CD4-positive, alpha-beta T cell treated with Interleukin-21 for 1 hour (primary cell): ENCODE data around the gene CACNA1B.
"Not testable (repeated sequence)": the region's sequence is repeated elsewhere in the genome, so short reads cannot be mapped to it uniquely, and the experiment has no call there.

Source experiments
- DNase-seq: peaks from one replicate; pipeline ENCODE4 v3.0.0-alpha.2; 2020

The CACNA1B gene

GRCh38 chr9:137988701-137989100 is 111.1 kb downstream of the CACNA1B start:
- DNase-seq = no peak

GRCh38 chr9:137989156-137989555 is 111.6 kb downstream of the CACNA1B start:
- no peak for DNase-seq

- no peak for DNase-seq
These were observed 112.6 kb downstream of the CACNA1B start for GRCh38 chr9:137989999-137990715.

- DNase-seq = no peak
These were observed 126.1 kb downstream of the CACNA1B start for GRCh38 chr9:138003485-138004190.

GRCh38 chr9:138006576-138007233 is 129.1 kb downstream of the CACNA1B start:
- no peak for DNase-seq

- no peak for DNase-seq
These were observed 130.0 kb downstream of the CACNA1B start for GRCh38 chr9:138007566-138007917.

- DNase-seq = no peak
These were observed 130.6 kb downstream of the CACNA1B start for GRCh38 chr9:138007918-138008841.

GRCh38 chr9:138009016-138009802 is 131.6 kb downstream of the CACNA1B start:
- DNase-seq = no peak

GRCh38 chr9:138009803-138010690 is 132.5 kb downstream of the CACNA1B start:
- no peak for DNase-seq

GRCh38 chr9:138010861-138011260 is 133.3 kb downstream of the CACNA1B start:
- DNase-seq = no peak

GRCh38 chr9:138011951-138012500 is 134.4 kb downstream of the CACNA1B start:
- DNase-seq = no peak

GRCh38 chr9:138013273-138013672 is 135.7 kb downstream of the CACNA1B start:
- no peak for DNase-seq

GRCh38 chr9:138013836-138014562 is 136.4 kb downstream of the CACNA1B start:
- DNase-seq = no peak

- no peak for DNase-seq
These were observed 137.0 kb downstream of the CACNA1B start for GRCh38 chr9:138014563-138014945.

GRCh38 chr9:138015021-138015829 is 137.6 kb downstream of the CACNA1B start:
- no peak for DNase-seq

GRCh38 chr9:138016406-138017187 is 139.0 kb downstream of the CACNA1B start:
- no peak for DNase-seq

GRCh38 chr9:138017200-138017599 is 139.6 kb downstream of the CACNA1B start:
- DNase-seq = no peak

- DNase-seq = not testable (repeated sequence)
These were observed 141.9 kb downstream of the CACNA1B start for GRCh38 chr9:138019514-138019913.
